GM18520 (cell line): Measurements from ENCODE around the gene ZNF493.

Source experiments
- ATAC-seq: cut with Tn5 transposase; IDR thresholded peaks from one replicate; pipeline ENCODE4 v1.9.1; 2021; ENCODE audit not compliant: unreplicated experiment

ZNF493 gene

GRCh38 chr19:21462540-21462939 lies 65.6 kb downstream of the ZNF493 start:
- no peak for ATAC-seq

- no peak for ATAC-seq
Measured at GRCh38 chr19:21463449-21464105, 66.6 kb downstream of the ZNF493 start.

GRCh38 chr19:21466627-21467026 lies 69.7 kb downstream of the ZNF493 start:
- ATAC-seq: no peak

- no peak for ATAC-seq
Measured at GRCh38 chr19:21468791-21469190, 71.9 kb downstream of the ZNF493 start.

GRCh38 chr19:21472507-21472906 lies 75.6 kb downstream of the ZNF493 start:
- ATAC-seq: no peak

- no peak for ATAC-seq
Measured at GRCh38 chr19:21474671-21475181, 77.8 kb downstream of the ZNF493 start.
